Measurements from ENCODE around the gene HS1BP3. TPM values are rescaled to one million over a fixed set of nuclear protein-coding genes. Genes with fewer than 3 reads are reported as not detected.

HS1BP3 gene
- total RNA-seq, 1 experiment from 2014 or later = 28.0 TPM

GRCh38 chr2:20667531-20668401 lies 16.9 kb upstream of the HS1BP3 start:
- no peak overlapping the region for H3K4me3 ChIP-seq
- no peak for DNase-seq
- H3K9me3 ChIP-seq = no peaks in the 10 kb centered on the region
- H3K27me3 ChIP-seq = peaks cover 36% of the 10 kb centered on the region
- no peaks in the 10 kb centered on the region for H3K36me3 ChIP-seq

DNA sequence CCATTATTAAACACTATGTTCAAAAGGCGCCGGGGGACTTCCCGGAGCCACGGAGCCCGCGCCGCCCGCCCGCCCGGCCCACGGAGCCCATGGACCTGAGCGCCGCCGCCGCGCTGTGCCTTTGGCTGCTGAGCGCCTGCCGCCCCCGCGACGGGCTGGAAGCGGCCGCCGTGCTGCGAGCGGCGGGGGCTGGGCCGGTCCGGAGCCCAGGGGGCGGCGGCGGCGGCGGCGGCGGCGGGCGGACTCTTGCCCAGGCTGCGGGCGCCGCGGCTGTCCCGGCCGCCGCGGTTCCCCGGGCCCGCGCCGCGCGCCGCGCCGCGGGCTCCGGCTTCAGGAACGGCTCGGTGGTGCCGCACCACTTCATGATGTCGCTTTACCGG lies 16.2 kb upstream of the HS1BP3 start:
- H3K27me3 ChIP-seq = peaks cover 43% of the 10 kb centered on the region
- H3K9me3 ChIP-seq = no peaks in the 10 kb centered on the region
- DNase-seq = no peak
- no peaks in the 10 kb centered on the region for H3K36me3 ChIP-seq
- H3K4me3 ChIP-seq = no peak overlapping the region

DNA sequence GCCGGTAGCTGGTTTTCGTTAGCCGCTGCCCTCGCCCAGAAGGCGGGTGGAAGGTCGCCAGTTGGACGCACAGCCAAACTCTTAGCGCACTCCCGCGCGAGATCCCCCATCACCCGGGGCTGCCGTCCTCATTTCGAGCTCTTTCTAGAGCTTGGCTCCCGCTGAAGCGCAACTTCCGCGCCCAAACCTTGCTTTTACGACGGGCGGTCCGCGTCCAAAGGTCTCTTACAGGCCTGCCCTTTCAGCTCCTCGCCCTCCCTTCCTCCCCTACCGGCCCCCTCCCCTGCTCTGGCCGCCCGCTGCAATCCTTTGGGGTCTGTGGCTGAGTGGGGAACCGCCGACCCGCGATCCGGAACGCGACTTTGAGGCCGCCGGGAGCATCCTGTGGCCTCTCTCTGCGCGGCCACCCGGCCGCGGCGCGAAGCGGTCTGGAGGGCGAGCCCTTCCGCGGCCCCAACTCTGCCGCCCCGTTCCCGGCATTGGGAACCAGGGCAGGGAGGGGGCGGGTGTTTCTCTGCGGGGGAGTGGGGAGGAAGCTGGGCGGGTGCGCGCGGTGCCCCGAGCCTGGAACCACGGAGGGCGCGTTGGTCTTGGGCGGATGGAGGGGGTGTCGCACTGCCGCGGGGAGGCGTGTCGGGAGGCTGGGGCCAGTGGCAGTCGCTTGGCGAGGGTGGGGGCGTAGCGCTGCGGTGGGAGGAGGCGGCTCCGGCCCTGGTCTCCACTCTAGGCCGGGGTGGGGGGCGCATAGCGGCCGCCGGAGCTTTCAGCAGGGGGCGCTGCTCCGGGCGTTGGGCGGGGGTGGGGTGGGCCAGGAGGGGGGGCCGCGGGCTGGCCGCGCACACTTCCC lies 15.6 kb upstream of the HS1BP3 start, which contains the start of gene GDF7:
Gene GDF7, plus strand, starts transcription at position 841 of the 847 bp plus-strand sequence. CDS start 96 bp downstream, outside the sequence.
- DNase-seq = peak; percentile 36

GRCh38 chr2:20666005-20666303 lies 15.1 kb upstream of the HS1BP3 start:
- H3K4me3 ChIP-seq = peak overlapping the region; percentile 33
- no peak for DNase-seq
- peaks cover 49% of the 10 kb centered on the region for H3K27me3 ChIP-seq

More for the DNA sequence above, 15.6 kb upstream of the HS1BP3 start, which contains the start of gene GDF7:
- no peaks in the 10 kb centered on the region for H3K9me3 ChIP-seq
- H3K36me3 ChIP-seq = no peaks in the 10 kb centered on the region
- peaks cover 49% of the 10 kb centered on the region for H3K27me3 ChIP-seq
- peak within 1 kb of the TSS; percentile 33 for H3K4me3 ChIP-seq

GRCh38 chr2:20665243-20666004 lies 14.5 kb upstream of the HS1BP3 start:
- Histone ChIP-seq H3K27me3 (peaks cover 51% of the 10 kb centered on the region), H3K4me3 (no peak overlapping the region; the same call in 1 of the 2 replicates), H3K36me3 (no peaks in the 10 kb centered on the region), H3K9me3 (no peaks in the 10 kb centered on the region)
- DNase-seq = no peak

More at GRCh38 chr2:20666005-20666303, 15.1 kb upstream of the HS1BP3 start:
- no peaks in the 10 kb centered on the region for H3K9me3 ChIP-seq
- H3K36me3 ChIP-seq = no peaks in the 10 kb centered on the region

GRCh38 chr2:20664431-20665242 lies 13.7 kb upstream of the HS1BP3 start:
- no peak for DNase-seq
- Histone ChIP-seq H3K36me3 (no peaks in the 10 kb centered on the region), H3K9me3 (no peaks in the 10 kb centered on the region), H3K27me3 (peaks cover 57% of the 10 kb centered on the region), H3K4me3 (no peak overlapping the region)

DNA sequence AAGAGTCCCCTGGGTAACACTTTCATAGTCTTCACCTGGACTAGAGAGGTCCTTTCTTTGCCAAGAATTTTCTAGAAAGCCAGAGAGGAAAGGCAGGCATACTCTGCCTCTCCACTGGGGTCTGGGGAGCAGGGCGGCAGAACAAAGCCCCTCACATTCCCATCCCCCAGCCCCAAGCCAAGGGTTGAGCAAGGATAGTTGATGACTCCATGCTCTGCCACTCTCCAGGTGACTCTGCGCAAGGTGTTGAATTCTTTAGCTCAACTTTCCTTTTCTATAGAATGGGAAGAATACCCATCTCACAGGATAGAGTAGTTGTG lies 13.1 kb upstream of the HS1BP3 start:
- no peak for DNase-seq
- H3K9me3 ChIP-seq = no peaks in the 10 kb centered on the region
- no peaks in the 10 kb centered on the region for H3K36me3 ChIP-seq
- no peak overlapping the region for H3K4me3 ChIP-seq
- peaks cover 60% of the 10 kb centered on the region for H3K27me3 ChIP-seq

GRCh38 chr2:20663196-20664070 lies 12.5 kb upstream of the HS1BP3 start:
- Histone ChIP-seq H3K27me3 (peaks cover 60% of the 10 kb centered on the region), H3K9me3 (no peaks in the 10 kb centered on the region), H3K4me3 (no peak overlapping the region), H3K36me3 (no peaks in the 10 kb centered on the region)
- DNase-seq = no peak

DNA sequence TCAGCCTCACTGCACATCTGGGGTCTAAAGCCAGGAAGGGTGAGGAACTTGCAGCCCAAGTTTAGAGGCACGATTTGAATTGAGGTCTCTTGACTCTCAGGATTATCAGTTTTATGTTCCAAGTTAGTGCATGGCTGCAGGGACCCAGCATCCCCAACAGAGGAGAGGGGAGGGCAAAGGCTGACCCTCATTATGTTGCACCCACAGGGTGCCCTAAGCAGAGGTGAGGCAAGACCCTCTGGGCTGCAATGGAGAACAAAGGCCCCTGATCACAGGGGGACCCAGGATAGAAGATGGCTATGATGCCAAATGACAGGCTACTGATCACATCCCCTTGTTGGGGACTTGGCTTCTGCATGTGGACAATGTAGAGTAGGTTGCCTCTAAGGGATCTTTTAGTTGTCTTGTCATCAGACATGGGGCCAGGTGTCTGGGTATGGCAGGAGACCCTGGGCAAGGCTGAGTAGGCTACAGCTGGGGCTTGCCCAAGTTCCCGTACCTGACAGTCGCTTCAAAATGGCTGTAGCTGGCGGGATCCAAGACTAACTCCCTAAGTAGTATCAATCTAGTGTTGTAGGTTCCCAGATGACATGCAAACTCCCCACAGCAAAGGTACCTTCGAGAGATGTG lies 11.5 kb upstream of the HS1BP3 start:
- no peak for DNase-seq
- H3K27me3 ChIP-seq = peaks cover 58% of the 10 kb centered on the region
- no peak overlapping the region for H3K4me3 ChIP-seq

DNA sequence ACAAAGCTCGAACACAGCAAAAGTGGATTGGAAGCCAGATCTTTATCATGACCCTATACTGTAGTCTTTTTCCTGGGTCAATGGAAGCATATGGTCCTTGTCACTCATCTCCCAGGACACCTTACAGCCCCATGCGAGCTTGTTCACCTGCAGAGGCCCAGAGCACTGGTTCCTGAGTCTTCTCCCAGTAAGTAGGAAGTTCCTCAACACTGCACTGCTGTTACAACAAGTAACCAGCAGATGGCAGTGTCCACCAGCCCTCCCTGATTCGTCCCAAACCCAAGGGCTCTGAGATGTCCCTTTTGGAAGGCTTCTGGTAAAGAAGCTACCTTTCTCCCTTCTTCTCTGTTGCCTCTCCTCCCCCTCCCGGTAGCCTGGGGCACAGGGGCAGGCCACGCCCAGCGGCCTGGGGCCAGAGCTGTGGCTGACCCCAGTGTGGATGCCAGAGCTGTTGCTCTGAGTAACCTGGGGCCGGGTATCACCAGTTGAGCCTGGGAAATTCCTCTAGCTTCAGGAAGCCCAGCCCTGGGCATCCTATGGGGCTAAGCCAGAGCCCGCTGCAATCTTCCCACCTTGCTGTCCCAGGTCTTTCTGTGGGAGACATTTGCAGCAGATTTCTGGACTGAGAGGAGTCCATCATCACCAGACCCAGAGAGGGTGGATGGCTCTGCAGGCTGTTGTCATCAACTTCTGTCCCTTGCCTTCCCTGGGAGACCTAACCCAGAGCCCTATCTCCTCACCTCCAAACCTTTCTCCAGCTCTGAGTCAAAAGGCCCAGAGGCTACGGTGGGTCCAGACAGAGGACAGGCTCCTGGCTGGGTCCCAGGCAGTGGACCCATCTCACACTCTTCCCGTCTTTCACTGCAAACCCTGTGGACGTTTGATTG lies 10.8 kb upstream of the HS1BP3 start:
- Histone ChIP-seq H3K36me3 (no peaks in the 10 kb centered on the region), H3K4me3 (no peak overlapping the region), H3K27me3 (peaks cover 58% of the 10 kb centered on the region), H3K9me3 (no peaks in the 10 kb centered on the region)
- DNase-seq = peak; percentile 40

More for the DNA sequence above, 11.5 kb upstream of the HS1BP3 start:
- Histone ChIP-seq H3K36me3 (no peaks in the 10 kb centered on the region), H3K9me3 (no peaks in the 10 kb centered on the region)

DNA sequence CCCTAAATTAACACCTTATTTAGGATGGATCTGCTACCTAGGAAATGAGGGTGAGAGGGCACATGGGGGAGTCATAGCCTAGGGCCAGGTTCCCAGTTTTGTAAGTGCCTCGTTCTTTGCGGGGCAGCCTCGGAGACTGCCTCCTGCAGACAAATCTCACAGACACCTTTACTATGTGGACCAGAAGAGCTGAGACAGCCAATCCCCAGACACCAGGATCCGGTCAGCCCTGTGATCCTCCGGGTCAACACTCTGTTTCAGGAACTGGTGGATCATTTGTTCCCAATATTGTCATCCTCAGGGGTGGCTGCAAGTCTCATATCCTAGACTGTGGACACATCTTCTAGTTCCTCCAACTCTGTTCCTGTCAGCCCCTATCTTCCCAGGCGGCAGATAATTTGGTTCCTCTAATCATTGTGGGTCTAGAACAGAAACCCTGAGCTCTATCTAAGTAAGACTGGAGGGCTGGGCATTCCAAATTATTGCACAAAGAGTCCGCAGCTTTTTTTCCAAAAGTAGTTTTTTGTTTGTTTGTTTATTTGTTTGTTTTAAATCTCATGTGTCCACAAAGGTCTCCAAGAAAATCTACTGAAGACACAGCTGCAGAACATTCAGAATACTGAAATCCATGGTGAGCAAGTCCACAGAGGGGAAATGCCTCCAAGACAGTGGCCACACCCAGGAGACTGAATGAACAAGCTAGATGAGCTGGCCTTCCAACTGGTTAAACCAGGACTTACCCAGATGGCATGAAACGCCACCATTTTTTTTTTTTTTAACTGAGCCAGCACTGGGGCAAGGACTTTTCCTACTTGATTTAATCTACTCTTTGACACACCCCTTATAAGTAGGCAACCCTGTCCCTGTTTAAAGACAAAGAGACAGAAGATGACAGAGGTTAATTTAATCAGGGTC lies 9.9 kb upstream of the HS1BP3 start:
- no peak for DNase-seq
- no peaks in the 10 kb centered on the region for H3K36me3 ChIP-seq
- H3K4me3 ChIP-seq = no peak overlapping the region
- H3K27me3 ChIP-seq = peaks cover 51% of the 10 kb centered on the region
- H3K9me3 ChIP-seq = no peaks in the 10 kb centered on the region

DNA sequence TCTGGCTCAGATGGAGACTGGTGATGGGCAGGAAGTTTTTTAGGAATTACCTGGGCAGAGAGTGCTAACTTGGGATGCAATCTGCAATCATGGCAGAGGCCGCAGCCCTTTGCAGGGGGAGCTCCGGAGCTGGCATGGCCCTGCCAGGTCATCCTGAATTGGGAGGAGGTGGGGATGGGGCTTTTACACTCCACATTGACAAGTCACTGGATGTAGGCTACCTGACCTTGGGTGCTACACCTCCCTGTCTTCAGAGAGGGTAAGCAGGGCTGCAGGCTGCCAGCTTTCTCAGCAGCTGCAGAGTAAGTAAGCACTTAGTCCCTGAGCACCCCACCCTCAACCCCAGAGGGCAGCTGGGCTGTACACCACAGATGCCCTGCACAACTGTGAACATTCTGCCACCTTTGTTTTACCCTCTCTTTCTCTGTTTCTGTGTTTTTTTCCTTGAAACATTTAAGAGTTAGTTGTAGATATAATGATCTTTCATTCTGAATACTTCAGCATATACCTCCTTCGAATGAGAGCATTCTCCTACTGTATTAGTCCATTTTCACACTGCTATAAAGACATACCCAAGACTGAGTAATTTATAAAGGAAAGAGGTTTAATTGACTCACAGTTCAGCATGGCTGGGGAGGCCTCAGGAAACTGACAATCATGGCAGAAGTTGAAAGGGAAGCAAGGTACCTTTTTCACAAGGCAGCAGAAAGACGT lies 6.8 kb upstream of the HS1BP3 start:
- DNase-seq = no peak
- H3K4me3 ChIP-seq = no peak overlapping the region
- H3K36me3 ChIP-seq = no peaks in the 10 kb centered on the region
- H3K27me3 ChIP-seq = peaks cover 23% of the 10 kb centered on the region
- H3K9me3 ChIP-seq = no peaks in the 10 kb centered on the region

- Histone ChIP-seq H3K9me3 (no peaks in the 10 kb centered on the region), H3K27me3 (peaks cover 12% of the 10 kb centered on the region; the same call in 1 of the 2 replicates), H3K36me3 (no peaks in the 10 kb centered on the region), H3K4me3 (no peak overlapping the region)
- no peak for DNase-seq
Observed at GRCh38 chr2:20656561-20656960, 5.7 kb upstream of the HS1BP3 start.
